Pulmonary artery endothelial cell (primary cell): ENCODE data around the gene C10orf88. TPM values are rescaled to one million over a fixed set of nuclear protein-coding genes. Genes with fewer than 3 reads are reported as not detected.
"Not testable (repeated sequence)": the region's sequence is repeated elsewhere in the genome, so short reads cannot be mapped to it uniquely, and the experiment has no call there.

Source experiments
- DNase-seq: peaks from one replicate; pipeline ENCODE4 v3.0.0-alpha.2; 2011; ENCODE audit warnings: low read depth, low spot score
- total RNA-seq: library from RNA; depleted of rRNA; stranded (reverse); fragments of >200 nt; gene quantifications from 2 replicates; pipeline ENCODE4 v1.2.3, GENCODE V29; 2014

The C10orf88 gene
- total RNA-seq, 1 donor from 2014 or later, result 24.5 TPM

- no peak for DNase-seq
Observed at GRCh38 chr10:122966879-122967278, 12.9 kb upstream of the C10orf88 start.

GRCh38 chr10:122962405-122962804 lies 8.4 kb upstream of the C10orf88 start:
- DNase-seq, result no peak

GRCh38 chr10:122957474-122957873 lies 3.4 kb upstream of the C10orf88 start:
- no peak for DNase-seq

- DNase-seq, result no peak
Observed at GRCh38 chr10:122955892-122956291, 1.9 kb upstream of the C10orf88 start.

- no peak for DNase-seq
Observed at GRCh38 chr10:122954731-122955050, 664 bp upstream of the C10orf88 start.

GRCh38 chr10:122949296-122949695 lies 4.7 kb downstream of the C10orf88 start:
- no peak for DNase-seq

- peak; percentile 10 for DNase-seq
Observed at GRCh38 chr10:122939856-122940543, 14.0 kb downstream of the C10orf88 start.

GRCh38 chr10:122939133-122939855 lies 14.7 kb downstream of the C10orf88 start:
- DNase-seq, result no peak

GRCh38 chr10:122931088-122931906 lies 22.7 kb downstream of the C10orf88 start:
- no peak for DNase-seq

- no peak for DNase-seq
Observed at GRCh38 chr10:122930140-122930539, 23.9 kb downstream of the C10orf88 start.

GRCh38 chr10:122915700-122916099 lies 38.3 kb downstream of the C10orf88 start:
- DNase-seq, result no peak

GRCh38 chr10:122911889-122912484 lies 42.0 kb downstream of the C10orf88 start:
- DNase-seq, result no peak

GRCh38 chr10:122910310-122910709 lies 43.7 kb downstream of the C10orf88 start, which contains the start of gene FAM24A:
Gene FAM24A (plus strand): TSS chr10:122910610. CDS start chr10:122911635, 1,025 bp downstream.
- DNase-seq, result no peak

GRCh38 chr10:122903861-122904260 lies 50.2 kb downstream of the C10orf88 start:
- DNase-seq, result not testable (repeated sequence)

- no peak for DNase-seq
Observed at GRCh38 chr10:122894261-122894944, 59.6 kb downstream of the C10orf88 start.

GRCh38 chr10:122884166-122884565 lies 69.9 kb downstream of the C10orf88 start:
- DNase-seq, result no peak

- DNase-seq, result no peak
Observed at GRCh38 chr10:122882766-122883165, 71.3 kb downstream of the C10orf88 start.
